Thyroid gland (tissue), 4 donors: ENCODE results near the gene MICB. TPM values are rescaled to one million over a fixed set of nuclear protein-coding genes. Genes with fewer than 3 reads are reported as not detected.
A peak's percentile ranks its signal among the peaks of the same experiment; 100 is the strongest.

Experiments
- DNase-seq, 2 donors: peaks; one replicate each; pipeline ENCODE4 v3.0.0-alpha.2; 2019
- H3K27ac ChIP-seq, 3 donors: fragments of 200-600 bp; sonication (generic); 1 replicate in 2 of 3; 2 replicates in 1 of 3; pipeline ENCODE4 v1.5.1; 2016 to 2019; ENCODE audit warnings: mild to moderate bottlenecking in 1 of 3, moderate library complexity in 1 of 3
- H3K27me3 ChIP-seq: fragments of 200-600 bp; sonication (generic); one replicate; pipeline ENCODE4 v1.5.1; 2019
- H3K36me3 ChIP-seq, 2 donors: fragments of 200-600 bp; sonication (generic); one replicate each; pipeline ENCODE4 v1.5.1; 2016 to 2019
- H3K4me1 ChIP-seq, 2 donors: fragments of 200-600 bp; sonication (generic); one replicate each; pipeline ENCODE4 v1.5.1; 2017 to 2019
- H3K4me3 ChIP-seq, 3 donors: fragments of 200-600 bp; sonication (generic); replicated peaks in 1 of 3; 1 replicate in 2 of 3; 2 replicates in 1 of 3; pipeline ENCODE4 v1.5.1; 2016; ENCODE audit warnings: mild to moderate bottlenecking in 1 of 3
- H3K9me3 ChIP-seq: fragments of 200-600 bp; sonication (generic); one replicate; pipeline ENCODE4 v1.5.1; 2017
- POLR2A ChIP-seq, 2 donors: fragments of 450-650 bp; IDR thresholded peaks; one replicate each; pipeline ENCODE4 v1.6.1; 2017; ENCODE audit warnings: antibody characterized with exemption in 2 of 2, mild to moderate bottlenecking in 2 of 2, moderate library complexity in 1 of 2
- WGBS, 2 donors: methylation state at CpG; one replicate each; pipeline ENCODE4 v1.1.5; 2017; 5-methylcytosine and 5-hydroxymethylcytosine counted together
- intact Hi-C: fragments of 100-400 bp; cut with DNase I; formaldehyde crosslinking; loops from one replicate; pipeline ENCODE4 v1.15.1; 2023
- small RNA-seq: library from RNA; depleted of rRNA; stranded (forward); fragments of <200 nt; gene quantifications from one replicate; pipeline ENCODE3, GENCODE V24; 2016
- total RNA-seq, 4 donors: library from RNA; depleted of rRNA; stranded (reverse); fragments of >200 nt; gene quantifications; one replicate each; pipeline ENCODE4 v1.2.3, GENCODE V29; 2016
- TF ChIP-seq, protein P1 (sequence below), 6 experiments: fragments of 200-600 bp in 3 of 6; fragments of 450-650 bp in 3 of 6; sonication (generic) in 3 of 6; IDR thresholded peaks; one replicate each; pipeline ENCODE4 v1.5.1; 2016 to 2019; ENCODE audit warnings: antibody characterized with exemption in 6 of 6, mild to moderate bottlenecking in 2 of 6, inconsistent platforms in 1 of 6, moderate library complexity in 1 of 6

MICB gene
- total RNA-seq, 4 donors from 2014 or later: 0.89 to 3.4 (median 2.1) TPM

GRCh38 chr6:31558631-31559500 is 60.9 kb downstream of the MICB start:
- DNase-seq: no peak
- TF ChIP-seq, protein P1, sequence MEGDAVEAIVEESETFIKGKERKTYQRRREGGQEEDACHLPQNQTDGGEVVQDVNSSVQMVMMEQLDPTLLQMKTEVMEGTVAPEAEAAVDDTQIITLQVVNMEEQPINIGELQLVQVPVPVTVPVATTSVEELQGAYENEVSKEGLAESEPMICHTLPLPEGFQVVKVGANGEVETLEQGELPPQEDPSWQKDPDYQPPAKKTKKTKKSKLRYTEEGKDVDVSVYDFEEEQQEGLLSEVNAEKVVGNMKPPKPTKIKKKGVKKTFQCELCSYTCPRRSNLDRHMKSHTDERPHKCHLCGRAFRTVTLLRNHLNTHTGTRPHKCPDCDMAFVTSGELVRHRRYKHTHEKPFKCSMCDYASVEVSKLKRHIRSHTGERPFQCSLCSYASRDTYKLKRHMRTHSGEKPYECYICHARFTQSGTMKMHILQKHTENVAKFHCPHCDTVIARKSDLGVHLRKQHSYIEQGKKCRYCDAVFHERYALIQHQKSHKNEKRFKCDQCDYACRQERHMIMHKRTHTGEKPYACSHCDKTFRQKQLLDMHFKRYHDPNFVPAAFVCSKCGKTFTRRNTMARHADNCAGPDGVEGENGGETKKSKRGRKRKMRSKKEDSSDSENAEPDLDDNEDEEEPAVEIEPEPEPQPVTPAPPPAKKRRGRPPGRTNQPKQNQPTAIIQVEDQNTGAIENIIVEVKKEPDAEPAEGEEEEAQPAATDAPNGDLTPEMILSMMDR (IDR thresholded peaks at IDR 0.05): no peak
- no peak for TF ChIP-seq POLR2A (IDR thresholded peaks at IDR 0.05)
- peaks cover 0 to 28% of the 10 kb centered on the region in 2 donors for H3K4me1 ChIP-seq
- no peak overlapping the region for H3K4me3 ChIP-seq
- no peaks in the 10 kb centered on the region for H3K9me3 ChIP-seq
- peak overlapping the region in 1 of 3 donors; percentile 47 for H3K27ac ChIP-seq
- 87 to 89% methylated on average over 14 of the region's 14 CpGs for WGBS, 2 donors
- no peaks in the 10 kb centered on the region for H3K27me3 ChIP-seq
- H3K36me3 ChIP-seq: peaks cover 16 to 39% of the 10 kb centered on the region in 2 donors
- intact Hi-C loops: no loop called here

- DNase-seq: no peak
- H3K9me3 ChIP-seq: no peaks in the 10 kb centered on the region
- TF ChIP-seq POLR2A (IDR thresholded peaks at IDR 0.05): no peak
- TF ChIP-seq, protein P1 (IDR thresholded peaks at IDR 0.05): no peak
- H3K4me3 ChIP-seq: no peak overlapping the region
- peak overlapping the region in 2 of 3 donors; percentile 22 to 47 for H3K27ac ChIP-seq
- H3K27me3 ChIP-seq: no peaks in the 10 kb centered on the region
- WGBS, 2 donors: 72 to 77% methylated on average over 4 of the region's 4 CpGs
- H3K4me1 ChIP-seq: peaks cover 0 to 28% of the 10 kb centered on the region in 2 donors
- intact Hi-C loops: no loop called here
- H3K36me3 ChIP-seq: peaks cover 16 to 32% of the 10 kb centered on the region in 2 donors
Measured at GRCh38 chr6:31559606-31559957, 61.6 kb downstream of the MICB start.

DNA sequence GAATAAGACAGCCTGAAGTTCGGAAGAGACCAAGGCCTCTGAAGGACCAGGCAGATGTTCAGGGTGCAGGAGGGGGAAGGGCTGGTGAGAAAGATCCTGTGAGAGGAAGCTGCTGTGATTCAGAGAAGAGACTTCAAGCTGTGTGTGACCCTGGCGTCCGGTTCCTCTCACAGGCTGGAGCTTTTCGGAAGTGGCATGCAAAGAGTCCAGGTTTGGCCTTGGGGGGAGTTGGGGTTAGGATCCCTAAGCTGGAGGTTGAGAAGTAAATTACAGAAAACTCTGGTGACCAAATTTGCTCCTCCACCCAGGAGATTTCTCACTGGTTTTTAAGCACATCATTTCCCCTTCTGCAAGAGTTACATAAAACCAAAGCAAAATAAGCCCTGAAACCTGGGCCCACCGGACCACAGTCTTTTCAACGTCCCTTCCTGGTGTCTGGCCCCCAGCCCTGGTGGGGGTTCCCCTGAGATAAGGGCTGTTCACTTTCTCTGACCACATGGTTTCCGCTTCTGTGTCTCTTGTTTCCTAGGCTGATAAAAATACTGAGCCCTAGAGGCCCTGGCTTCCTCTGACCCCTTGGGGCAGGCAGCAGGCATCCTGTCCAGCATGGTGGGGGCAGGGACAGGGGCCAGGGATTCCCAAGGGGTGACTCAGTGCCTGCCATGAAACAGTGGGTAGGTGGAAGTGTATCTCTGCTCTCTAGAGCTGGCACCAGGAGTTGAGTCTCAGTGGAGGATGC is 62.2 kb downstream of the MICB start:
- Histone ChIP-seq H3K4me1 (peaks cover 0 to 28% of the 10 kb centered on the region in 2 donors), H3K27ac (peak overlapping the region in 2 of 3 donors; percentile 22 to 47), H3K4me3 (no peak overlapping the region), H3K27me3 (no peaks in the 10 kb centered on the region), H3K9me3 (no peaks in the 10 kb centered on the region), H3K36me3 (peaks cover 16 to 29% of the 10 kb centered on the region in 2 donors)
- 61 to 73% methylated on average over 7 of the region's 7 CpGs for WGBS, 2 donors
- DNase-seq: peak; percentile 35 to 38
- no peak for TF ChIP-seq POLR2A (IDR thresholded peaks at IDR 0.05)
- TF ChIP-seq, protein P1 (IDR thresholded peaks at IDR 0.05): no peak
- intact Hi-C loops: no loop called here

DNA sequence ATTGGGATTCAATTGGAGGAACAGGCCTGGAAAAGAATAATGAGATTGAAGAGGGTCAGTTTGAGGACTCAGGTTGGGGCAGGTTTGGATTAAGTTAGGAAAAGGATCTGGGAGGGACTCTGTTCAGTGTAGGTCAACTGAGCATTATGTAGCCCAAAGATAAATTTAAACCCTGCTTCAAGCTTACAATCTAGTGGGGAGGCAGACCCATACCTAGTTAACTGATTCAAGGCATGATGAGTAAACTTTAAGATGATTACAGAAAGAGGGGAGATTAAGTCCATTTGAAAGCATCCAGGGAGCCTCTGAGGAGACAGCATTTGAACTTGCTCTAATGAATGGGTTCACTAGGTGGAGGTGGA is 62.7 kb downstream of the MICB start:
- H3K4me3 ChIP-seq: no peak overlapping the region
- peaks cover 0 to 28% of the 10 kb centered on the region in 2 donors for H3K4me1 ChIP-seq
- intact Hi-C loops: no loop called here
- no peaks in the 10 kb centered on the region for H3K27me3 ChIP-seq
- H3K27ac ChIP-seq: peak overlapping the region in 1 of 3 donors; percentile 2
- DNase-seq: no peak
- no peaks in the 10 kb centered on the region for H3K9me3 ChIP-seq
- TF ChIP-seq POLR2A (IDR thresholded peaks at IDR 0.05): no peak
- H3K36me3 ChIP-seq: peaks cover 16 to 29% of the 10 kb centered on the region in 2 donors

Small RNA genes within 50 kb of the gene (small RNA-seq; reads per million reads assigned to genes)
- gene AL663061.1: not detected
- not detected for gene RF00019
- gene SNORD117: 697 reads per million, percentile 98 among the genes with 10 or more reads in this experiment
- not detected for gene SNORD84

Other genes starting within 250 kb of the MICB start
- 100 to 1,000 TPM; 170 to 540 (median 399) TPM for gene HLA-C, start 226.1 kb upstream of the MICB start, total RNA-seq
- 1,000 to 10,000 TPM in 1 of 4 donors, 100 to 1,000 TPM in 3; 328 to 1,292 (median 594) TPM for gene HLA-B, start 141.0 kb upstream of the MICB start, total RNA-seq
- gene MICA, start 94.5 kb upstream of the MICB start, total RNA-seq: 10 to 100 TPM; 12.3 to 23.2 (median 15.3) TPM
- not detected for gene MCCD1, start 30.8 kb downstream of the MICB start, total RNA-seq
- gene DDX39B, start 43.9 kb downstream of the MICB start, total RNA-seq: 100 to 1,000 TPM; 296 to 339 (median 314) TPM
- gene ATP6V1G2, start 48.5 kb downstream of the MICB start, total RNA-seq: 1 to 10 TPM; 1.2 to 3.9 (median 2.6) TPM
- 10 to 100 TPM; 23.7 to 34.0 (median 27.5) TPM for gene NFKBIL1, start 49.5 kb downstream of the MICB start, total RNA-seq
- gene LTA, start 74.1 kb downstream of the MICB start, total RNA-seq: not detected
- under 1 TPM in 1 of 4 donors, not detected in 3; 0.42 TPM for gene TNF, start 77.4 kb downstream of the MICB start, total RNA-seq
- gene LTB, start 84.3 kb downstream of the MICB start, total RNA-seq: not detected
- gene LST1, start 88.1 kb downstream of the MICB start, total RNA-seq: 10 to 100 TPM in 1 of 4 donors, 1 to 10 TPM in 2, not detected in 1; 2.5 to 23.4 (median 3.2) TPM
- gene NCR3, start 94.9 kb downstream of the MICB start, total RNA-seq: not detected
- gene AIF1, start 117.1 kb downstream of the MICB start, total RNA-seq: 10 to 100 TPM in 3 of 4 donors, 1 to 10 TPM in 1; 8.1 to 37.8 (median 17.6) TPM
- 100 to 1,000 TPM in 1 of 4 donors, 10 to 100 TPM in 3; 68.5 to 127 (median 86.7) TPM for gene PRRC2A, start 122.6 kb downstream of the MICB start, total RNA-seq
- 100 to 1,000 TPM; 179 to 301 (median 245) TPM for gene BAG6, start 154.5 kb downstream of the MICB start, total RNA-seq
- gene APOM, start 157.7 kb downstream of the MICB start, total RNA-seq: 1 to 10 TPM; 2.3 to 5.1 (median 4.5) TPM
- 10 to 100 TPM; 23.6 to 32.3 (median 28.7) TPM for gene C6orf47, start 162.6 kb downstream of the MICB start, total RNA-seq
- gene GPANK1, start 166.9 kb downstream of the MICB start, total RNA-seq: 10 to 100 TPM; 15.7 to 23.2 (median 22.1) TPM
- 100 to 1,000 TPM; 181 to 264 (median 206) TPM for gene CSNK2B, start 167.9 kb downstream of the MICB start, total RNA-seq
- 10 to 100 TPM in 2 of 4 donors, 1 to 10 TPM in 2; 4.4 to 11.8 (median 9.4) TPM for gene LY6G5B, start 171.8 kb downstream of the MICB start, total RNA-seq
- gene LY6G5C, start 182.9 kb downstream of the MICB start, total RNA-seq: 1 to 10 TPM in 1 of 4 donors, under 1 TPM in 2, not detected in 1; 0.54 to 7.9 (median 0.83) TPM
- gene ABHD16A, start 205.2 kb downstream of the MICB start, total RNA-seq: 10 to 100 TPM; 47.3 to 81.4 (median 71.7) TPM
- gene LY6G6F, start 208.7 kb downstream of the MICB start, total RNA-seq: not detected
- not detected for gene LY6G6D, start 217.2 kb downstream of the MICB start, total RNA-seq
- gene LY6G6C, start 223.6 kb downstream of the MICB start, total RNA-seq: not detected
- 1 to 10 TPM in 1 of 4 donors, under 1 TPM in 1, not detected in 2; 0.54 to 1.8 TPM for gene MPIG6B, start 225.2 kb downstream of the MICB start, total RNA-seq
- 100 to 1,000 TPM in 3 of 4 donors, 10 to 100 TPM in 1; 99.9 to 117 (median 114) TPM for gene DDAH2, start 231.2 kb downstream of the MICB start, total RNA-seq
- gene CLIC1, start 238.4 kb downstream of the MICB start, total RNA-seq: 100 to 1,000 TPM; 222 to 314 (median 247) TPM
- 10 to 100 TPM in 1 of 4 donors, 1 to 10 TPM in 3; 5.6 to 11.2 (median 7.2) TPM for gene MSH5, start 241.9 kb downstream of the MICB start, total RNA-seq